Lower leg skin (tissue), 4 donors: ENCODE data around the gene FTH1. TPM values are rescaled to one million over a fixed set of nuclear protein-coding genes. Genes with fewer than 3 reads are reported as not detected.

ENCODE experiments used
- DNase-seq, 2 donors: peaks; one replicate each; pipeline ENCODE4 v3.0.0-alpha.2; 2019; ENCODE audit warnings: low spot score in 2 of 2
- H3K4me3 ChIP-seq: fragments of 200-600 bp; sonication (generic); 2 replicates; pipeline ENCODE4 v1.5.1; 2017; ENCODE audit warnings: mild to moderate bottlenecking, low read depth; ENCODE audit not compliant: poor library complexity, severe bottlenecking
- CTCF ChIP-seq, 3 donors: fragments of 450-650 bp; IDR thresholded peaks; one replicate each; pipeline ENCODE4 v1.5.1; 2016; ENCODE audit warnings: antibody characterized with exemption in 3 of 3, mild to moderate bottlenecking in 3 of 3, moderate library complexity in 2 of 3
- POLR2A ChIP-seq, 2 donors: fragments of 450-650 bp; IDR thresholded peaks; one replicate each; pipeline ENCODE4 v1.6.1; 2016 to 2017; ENCODE audit warnings: antibody characterized with exemption in 2 of 2, mild to moderate bottlenecking in 1 of 2, moderate library complexity in 1 of 2
- WGBS, 2 donors: methylation state at CpG; one replicate each; pipeline ENCODE4 v1.1.5; 2018; 5-methylcytosine and 5-hydroxymethylcytosine counted together
- intact Hi-C: fragments of 100-400 bp; cut with DNase I; formaldehyde crosslinking; loops from one replicate; pipeline ENCODE4 v1.15.0; 2023; ENCODE audit warnings: low total_unique reads
- total RNA-seq, 4 donors: library from RNA; depleted of rRNA; stranded (reverse); fragments of >200 nt; gene quantifications; one replicate each; pipeline ENCODE4 v1.1.0, GENCODE V29; 2016

Gene FTH1
- total RNA-seq, 4 donors from 2014 or later = 583 to 1,081 (median 634) TPM

- TF ChIP-seq CTCF (IDR thresholded peaks at IDR 0.05) = no peak
- TF ChIP-seq POLR2A (IDR thresholded peaks at IDR 0.05) = no peak
- no peak overlapping the region for H3K4me3 ChIP-seq
- intact Hi-C loops = no loop called here
- peak in 1 of 2 donors; percentile 86 for DNase-seq
- 78 to 84% methylated on average over 15 of the region's 15 CpGs for WGBS, 2 donors
Measured at GRCh38 chr11:61975638-61976419, 8.4 kb upstream of the FTH1 start.

- 69 to 73% methylated on average over 14 of the region's 14 CpGs for WGBS, 2 donors
- TF ChIP-seq CTCF (IDR thresholded peaks at IDR 0.05) (no peak), POLR2A (IDR thresholded peaks at IDR 0.05) (no peak)
Measured at GRCh38 chr11:61974766-61975631, 7.6 kb upstream of the FTH1 start.

GRCh38 chr11:61973476-61974162 lies 6.2 kb upstream of the FTH1 start:
- intact Hi-C loops = no loop called here
- TF ChIP-seq CTCF (IDR thresholded peaks at IDR 0.05) (no peak), POLR2A (IDR thresholded peaks at IDR 0.05) (no peak)
- 19 to 38% methylated on average over 9 to 10 of the region's 10 CpGs for WGBS, 2 donors
- DNase-seq = peak; percentile 72 to 91
- H3K4me3 ChIP-seq = no peak overlapping the region

More at GRCh38 chr11:61974766-61975631, 7.6 kb upstream of the FTH1 start:
- H3K4me3 ChIP-seq = no peak overlapping the region
- peak in 1 of 2 donors; percentile 84 for DNase-seq
- intact Hi-C loops = no loop called here

- intact Hi-C loops = no loop called here
- DNase-seq = peak in 1 of 2 donors; percentile 87
- 30 to 37% methylated on average over 11 of the region's 11 CpGs for WGBS, 2 donors
Measured at GRCh38 chr11:61972672-61973475, 5.4 kb upstream of the FTH1 start.

More at GRCh38 chr11:61972672-61973475, 5.4 kb upstream of the FTH1 start:
- TF ChIP-seq CTCF (IDR thresholded peaks at IDR 0.05) = no peak
- no peak for TF ChIP-seq POLR2A (IDR thresholded peaks at IDR 0.05)
- H3K4me3 ChIP-seq = no peak overlapping the region
